ENCODE data around the gene ENTPD5.

GRCh38 chr14:74042296-74042695 is 23.2 kb upstream of the ENTPD5 start:
- TF ChIP-seq CTCF (tag by site-specific recombination; IDR thresholded peaks at IDR 0.05) (no peak), BCL11A (tag by site-specific recombination; IDR thresholded peaks at IDR 0.05; ENCODE audit: low read depth) (no peak), ZNF76 (tag by site-specific recombination; IDR thresholded peaks at IDR 0.05; ENCODE audit: borderline replicate concordance, low read depth) (no peak), MYNN (tag by site-specific recombination; IDR thresholded peaks at IDR 0.05; ENCODE audit: borderline replicate concordance) (no peak), KLF8 (tag by site-specific recombination; IDR thresholded peaks at IDR 0.05) (no peak), YY1 (tag by site-specific recombination; IDR thresholded peaks at IDR 0.05) (no peak), SP2 (tag by site-specific recombination; IDR thresholded peaks at IDR 0.05) (no peak), ZNF211 (tag by site-specific recombination; IDR thresholded peaks at IDR 0.05; ENCODE audit: low read depth) (no peak), REST (tag by site-specific recombination; IDR thresholded peaks at IDR 0.05) (no peak), HOXA7 (CRISPR knock-in tag; IDR thresholded peaks at IDR 0.05; ENCODE audit: borderline replicate concordance) (no peak), GLI2 (tag by site-specific recombination; IDR thresholded peaks at IDR 0.05; ENCODE audit: borderline replicate concordance, low read depth) (no peak)
